Fibroblast of pulmonary artery (primary cell): Measurements from ENCODE around the gene MED29.

Source experiments
- DNase-seq: peaks from one replicate; pipeline ENCODE4 v3.0.0-alpha.2; 2010; ENCODE audit warnings: low read depth
- H3K4me3 ChIP-seq: replicated peaks from 2 replicates; pipeline ENCODE4 v1.5.1; 2011; ENCODE audit warnings: low read depth, mild to moderate bottlenecking, control low read depth, low read length, moderate library complexity
- CTCF ChIP-seq: IDR thresholded peaks from 2 replicates; pipeline ENCODE4 v1.5.1; 2011; ENCODE audit warnings: mild to moderate bottlenecking, control low read depth, low read length, inconsistent platforms; ENCODE audit errors: missing control alignments

MED29 gene

DNA sequence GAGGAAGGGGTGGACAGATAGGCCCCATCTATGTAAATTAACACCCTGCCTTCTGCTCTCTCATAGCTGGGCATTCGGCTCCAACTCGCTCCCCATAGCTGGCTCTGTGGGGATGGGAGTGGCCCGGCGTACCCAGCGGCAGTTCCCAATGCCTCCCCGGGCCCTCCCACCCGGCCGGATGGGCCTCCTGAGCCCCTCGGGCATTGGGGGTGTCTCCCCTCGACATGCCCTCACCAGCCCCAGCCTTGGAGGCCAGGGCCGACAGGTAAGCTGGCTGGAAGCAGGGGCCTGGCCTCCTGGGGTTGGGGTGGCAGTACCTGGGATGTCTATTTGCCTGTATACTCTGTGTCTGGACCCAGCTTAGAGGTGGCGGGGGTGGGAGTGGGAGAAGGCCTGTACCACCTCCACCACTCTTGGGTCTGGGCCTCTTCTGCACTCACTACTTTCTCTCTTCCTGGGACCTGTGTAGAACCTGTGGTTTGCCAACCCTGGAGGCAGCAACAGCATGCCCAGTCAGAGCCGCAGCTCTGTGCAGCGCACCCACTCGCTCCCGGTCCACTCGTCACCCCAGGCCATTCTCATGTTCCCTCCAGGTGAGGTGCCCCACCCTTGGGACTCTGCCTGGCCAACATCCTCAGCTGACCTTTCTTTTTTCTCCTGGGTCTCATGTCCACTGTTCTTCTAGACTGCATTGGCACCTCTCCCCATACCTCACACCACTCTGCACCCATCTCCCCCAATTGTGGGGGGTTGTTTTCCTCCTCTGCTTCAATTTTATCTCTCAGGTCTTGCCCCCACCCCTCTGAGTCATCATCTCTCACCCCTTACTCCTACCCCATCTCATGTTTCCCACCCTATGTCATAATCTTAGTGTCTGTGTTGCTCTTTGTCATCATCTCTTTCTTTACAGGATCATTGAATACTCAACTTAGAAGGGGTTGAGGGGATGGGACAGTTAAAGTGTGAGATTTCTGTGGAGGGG is 10.4 kb upstream of the MED29 start:
- H3K4me3 ChIP-seq = no peak overlapping the region
- no peak for DNase-seq
- no peak for TF ChIP-seq CTCF

- DNase-seq = no peak
- no peak overlapping the region for H3K4me3 ChIP-seq
- TF ChIP-seq CTCF = no peak
Observed at GRCh38 chr19:39381910-39382611, 9.1 kb upstream of the MED29 start.

GRCh38 chr19:39382991-39383828 is 8.0 kb upstream of the MED29 start:
- no peak for DNase-seq
- H3K4me3 ChIP-seq = no peak overlapping the region
- TF ChIP-seq CTCF = no peak

DNA sequence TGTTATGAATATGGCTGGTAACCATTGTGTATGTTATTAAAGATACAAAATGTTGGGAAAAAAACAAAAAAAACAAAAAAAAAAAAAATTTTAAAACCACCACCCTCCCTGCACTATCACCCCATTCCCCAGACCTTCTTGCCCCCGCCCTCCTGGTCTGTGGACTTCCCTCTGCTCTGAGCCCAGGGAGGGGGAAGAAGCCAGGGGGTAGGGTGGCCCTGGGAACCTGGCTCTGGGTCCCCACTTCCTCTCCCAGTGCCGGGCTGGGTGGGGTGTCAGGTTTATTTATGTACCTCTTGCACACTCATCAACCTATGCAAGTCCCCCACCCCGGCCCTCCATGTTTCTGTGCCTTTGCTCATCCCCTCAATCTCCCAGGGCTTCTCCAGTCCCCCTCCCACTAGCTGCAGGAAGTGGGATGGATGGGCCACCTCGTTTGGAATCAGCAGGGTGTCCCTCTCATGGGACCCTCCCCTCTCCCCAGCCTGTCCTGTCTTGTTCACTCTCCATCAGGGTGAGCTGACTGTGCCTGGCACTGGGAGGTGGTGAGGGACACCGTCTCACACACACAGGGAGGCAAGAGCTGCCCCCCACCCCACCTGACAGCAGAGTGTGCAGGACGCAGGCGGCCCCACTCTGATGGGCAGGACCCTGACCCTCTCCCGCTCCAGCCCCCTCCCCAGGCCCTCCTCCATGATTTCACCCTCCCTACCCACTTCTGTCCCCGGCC is 6.2 kb upstream of the MED29 start:
- DNase-seq = no peak
- H3K4me3 ChIP-seq = no peak overlapping the region
- no peak for TF ChIP-seq CTCF

DNA sequence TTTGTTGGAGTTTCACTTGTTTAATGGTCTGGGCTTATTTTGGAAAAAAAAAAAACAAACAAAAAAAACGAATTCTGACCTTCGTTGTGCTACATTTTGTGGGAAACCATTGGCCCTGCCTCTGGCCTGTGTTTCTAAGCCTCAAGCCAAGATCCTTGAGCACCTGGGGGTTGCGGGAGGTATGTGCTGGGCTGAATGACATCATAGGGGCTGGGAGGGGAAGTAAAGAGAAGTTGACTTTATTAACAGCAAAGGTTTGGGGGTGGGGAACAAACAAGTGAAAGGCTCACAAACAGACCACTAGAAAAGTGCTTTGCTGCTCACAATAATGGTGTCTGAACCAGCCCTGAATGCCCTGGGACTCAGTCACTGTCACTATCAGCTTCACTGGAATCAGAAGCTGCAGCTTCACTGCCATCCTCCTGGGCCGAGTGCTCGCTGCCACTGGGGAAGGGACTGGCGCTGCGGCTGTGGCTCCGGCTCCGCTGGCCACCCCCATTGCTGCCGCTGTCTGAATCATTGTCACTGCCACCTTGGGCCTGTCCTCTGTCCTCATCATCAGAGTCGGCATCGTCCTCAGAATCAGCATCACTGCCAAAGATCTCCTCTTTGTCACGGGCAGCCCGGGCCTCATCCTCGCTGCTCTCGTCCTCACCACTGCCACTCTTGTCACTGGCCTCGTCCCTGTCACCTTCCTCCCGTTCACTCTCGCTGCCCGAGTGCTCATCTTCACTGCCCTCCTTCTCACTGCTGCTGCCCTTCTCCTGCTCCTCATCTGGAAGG is 5.4 kb upstream of the MED29 start:
- no peak overlapping the region for H3K4me3 ChIP-seq
- DNase-seq = no peak
- TF ChIP-seq CTCF = no peak
